NCI-H2227 (cell line): ENCODE measurements around the gene TAS1R3.
A peak's percentile ranks its signal among the peaks of the same experiment; 100 is the strongest.

Source experiments
- DNase-seq: peaks from one replicate; lab custom pipeline; 2025; ENCODE audit not compliant: unreplicated experiment; lab: John Stamatoyannopoulos, UW

The TAS1R3 gene

GRCh38 chr1:1351511-1352427, 20.7 kb downstream of the TAS1R3 start:
- DNase-seq: no peak

GRCh38 chr1:1352786-1353388, 21.8 kb downstream of the TAS1R3 start:
- no peak for DNase-seq

GRCh38 chr1:1353389-1354151, 22.5 kb downstream of the TAS1R3 start:
- DNase-seq: no peak

GRCh38 chr1:1354271-1355247, 23.5 kb downstream of the TAS1R3 start:
- DNase-seq: no peak

GRCh38 chr1:1355416-1355815, 24.3 kb downstream of the TAS1R3 start:
- DNase-seq: peak; percentile 67

GRCh38 chr1:1356166-1356795, 25.2 kb downstream of the TAS1R3 start:
- DNase-seq: no peak

- DNase-seq: no peak
Observed at GRCh38 chr1:1356796-1357401, 25.8 kb downstream of the TAS1R3 start.

- no peak for DNase-seq
Observed at GRCh38 chr1:1357871-1358432, 26.9 kb downstream of the TAS1R3 start.

GRCh38 chr1:1358433-1359271, 27.6 kb downstream of the TAS1R3 start, which contains the start of gene MXRA8:
Gene MXRA8 (minus strand): TSS chr1:1358555. CDS start chr1:1358504, 51 bp downstream.
- DNase-seq: no peak

- no peak for DNase-seq
Observed at GRCh38 chr1:1359308-1359663, 28.2 kb downstream of the TAS1R3 start.

- DNase-seq: no peak
Observed at GRCh38 chr1:1359664-1360468, 28.8 kb downstream of the TAS1R3 start.

GRCh38 chr1:1360506-1361169, 29.6 kb downstream of the TAS1R3 start:
- no peak for DNase-seq

- DNase-seq: no peak
Observed at GRCh38 chr1:1361233-1361981, 30.3 kb downstream of the TAS1R3 start.

- peak; percentile 59 for DNase-seq
Observed at GRCh38 chr1:1361982-1362423, 30.9 kb downstream of the TAS1R3 start.

- no peak for DNase-seq
Observed at GRCh38 chr1:1364266-1364665, 33.2 kb downstream of the TAS1R3 start.
